Ascending aorta (tissue), 2 donors: ENCODE measurements around the gene CCDC28A. TPM values are rescaled to one million over a fixed set of nuclear protein-coding genes. Genes with fewer than 3 reads are reported as not detected.

Experiments used
- DNase-seq, 2 donors: peaks; one replicate each; pipeline ENCODE4 v3.0.0-alpha.2; 2019; ENCODE audit warnings: low spot score in 2 of 2
- H3K27ac ChIP-seq, 2 donors: fragments of 200-600 bp; sonication (generic); one replicate each; pipeline ENCODE4 v1.5.1; 2016 to 2017; ENCODE audit warnings: mild to moderate bottlenecking in 1 of 2
- H3K27me3 ChIP-seq: fragments of 200-600 bp; sonication (generic); one replicate; pipeline ENCODE4 v1.5.1; 2017
- H3K36me3 ChIP-seq, 2 donors: fragments of 200-600 bp; sonication (generic); one replicate each; pipeline ENCODE4 v1.5.1; 2016
- H3K4me1 ChIP-seq, 2 donors: fragments of 200-600 bp; sonication (generic); one replicate each; pipeline ENCODE4 v1.5.1; 2016 to 2017; ENCODE audit warnings: mild to moderate bottlenecking in 1 of 2
- H3K4me3 ChIP-seq, 2 donors: fragments of 200-600 bp; sonication (generic); one replicate each; pipeline ENCODE4 v1.5.1; 2016 to 2017; ENCODE audit warnings: mild to moderate bottlenecking in 1 of 2
- H3K9me3 ChIP-seq, 2 donors: fragments of 200-600 bp; sonication (generic); one replicate each; pipeline ENCODE4 v1.5.1; 2016
- intact Hi-C: fragments of 100-400 bp; cut with DNase I; formaldehyde crosslinking; loops from one replicate; pipeline ENCODE4 v1.15.1; 2023
- total RNA-seq: library from RNA; depleted of rRNA; stranded (reverse); fragments of >200 nt; gene quantifications from one replicate; pipeline ENCODE4 v1.1.0, GENCODE V29; 2016
- TF ChIP-seq, protein P1 (sequence below), 3 experiments: fragments of 200-600 bp in 2 of 3; fragments of 450-650 bp in 1 of 3; sonication (generic) in 2 of 3; IDR thresholded peaks; one replicate each; pipeline ENCODE4 v1.5.1; 2016 to 2019; ENCODE audit warnings: antibody characterized with exemption in 3 of 3, mild to moderate bottlenecking in 1 of 3, moderate library complexity in 1 of 3

CCDC28A gene
- total RNA-seq, 1 donor from 2014 or later = 0.32 TPM

DNA sequence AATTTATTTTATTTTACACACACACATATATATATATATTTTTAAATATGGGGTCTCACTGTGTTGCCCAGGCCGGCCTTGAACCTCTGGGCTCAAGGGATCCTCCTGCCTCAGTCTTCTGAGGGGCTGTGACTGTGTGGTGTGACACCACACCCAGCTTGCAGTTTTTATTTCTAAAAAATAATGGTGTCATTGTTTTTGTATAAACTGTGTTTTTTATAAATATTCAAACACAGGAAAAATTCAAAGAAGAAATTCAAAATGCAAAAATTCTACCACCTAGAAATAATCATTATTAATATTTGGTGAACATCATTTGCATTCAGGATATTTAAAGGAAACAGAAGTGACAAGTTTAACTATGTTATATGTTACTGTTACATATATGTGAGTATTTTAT is 3.1 kb downstream of the CCDC28A start:
- H3K4me1 ChIP-seq = peaks cover 0 to 17% of the 10 kb centered on the region in 2 donors
- intact Hi-C loops = loop anchor here (10.0 kb wide), 1 partner anchor 372 kb away; the partner anchor contains the start of gene HEBP2
- peaks cover 8 to 39% of the 10 kb centered on the region in 2 donors for H3K36me3 ChIP-seq
- DNase-seq = no peak
- TF ChIP-seq, protein P1, sequence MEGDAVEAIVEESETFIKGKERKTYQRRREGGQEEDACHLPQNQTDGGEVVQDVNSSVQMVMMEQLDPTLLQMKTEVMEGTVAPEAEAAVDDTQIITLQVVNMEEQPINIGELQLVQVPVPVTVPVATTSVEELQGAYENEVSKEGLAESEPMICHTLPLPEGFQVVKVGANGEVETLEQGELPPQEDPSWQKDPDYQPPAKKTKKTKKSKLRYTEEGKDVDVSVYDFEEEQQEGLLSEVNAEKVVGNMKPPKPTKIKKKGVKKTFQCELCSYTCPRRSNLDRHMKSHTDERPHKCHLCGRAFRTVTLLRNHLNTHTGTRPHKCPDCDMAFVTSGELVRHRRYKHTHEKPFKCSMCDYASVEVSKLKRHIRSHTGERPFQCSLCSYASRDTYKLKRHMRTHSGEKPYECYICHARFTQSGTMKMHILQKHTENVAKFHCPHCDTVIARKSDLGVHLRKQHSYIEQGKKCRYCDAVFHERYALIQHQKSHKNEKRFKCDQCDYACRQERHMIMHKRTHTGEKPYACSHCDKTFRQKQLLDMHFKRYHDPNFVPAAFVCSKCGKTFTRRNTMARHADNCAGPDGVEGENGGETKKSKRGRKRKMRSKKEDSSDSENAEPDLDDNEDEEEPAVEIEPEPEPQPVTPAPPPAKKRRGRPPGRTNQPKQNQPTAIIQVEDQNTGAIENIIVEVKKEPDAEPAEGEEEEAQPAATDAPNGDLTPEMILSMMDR (IDR thresholded peaks at IDR 0.05) = no peak
- no peaks in the 10 kb centered on the region for H3K9me3 ChIP-seq
- no peaks in the 10 kb centered on the region for H3K27me3 ChIP-seq
- H3K27ac ChIP-seq = no peak overlapping the region
- no peak overlapping the region for H3K4me3 ChIP-seq

DNA sequence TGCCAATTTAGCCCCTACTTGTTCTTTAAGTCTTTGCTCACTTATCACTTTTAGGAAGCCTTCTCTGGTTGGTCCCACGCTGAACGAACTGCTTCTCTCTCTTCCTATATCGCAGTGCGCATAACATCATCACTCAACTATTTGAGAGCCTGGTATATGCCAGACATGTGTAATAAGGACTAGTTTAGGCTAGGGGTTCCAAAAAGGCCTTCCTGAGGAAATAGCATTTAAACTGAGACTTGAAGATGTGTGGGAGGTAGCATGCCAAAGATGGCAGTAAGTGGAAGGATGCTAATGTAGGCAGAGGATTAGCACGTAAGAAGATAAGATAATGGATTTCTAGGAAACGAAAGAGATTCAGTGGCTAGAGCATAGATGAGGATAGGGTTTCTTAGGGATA is 4.8 kb downstream of the CCDC28A start:
- no peak for DNase-seq
- no peak overlapping the region for H3K4me3 ChIP-seq
- no peaks in the 10 kb centered on the region for H3K9me3 ChIP-seq
- intact Hi-C loops = loop anchor here (10.0 kb wide), 1 partner anchor 374 kb away; the partner anchor contains the start of gene HEBP2
- H3K27me3 ChIP-seq = no peaks in the 10 kb centered on the region
- TF ChIP-seq, protein P1 (IDR thresholded peaks at IDR 0.05) = no peak
- H3K27ac ChIP-seq = no peak overlapping the region
- H3K36me3 ChIP-seq = peaks cover 17 to 46% of the 10 kb centered on the region in 2 donors
- peaks cover 0 to 11% of the 10 kb centered on the region in 2 donors for H3K4me1 ChIP-seq

DNA sequence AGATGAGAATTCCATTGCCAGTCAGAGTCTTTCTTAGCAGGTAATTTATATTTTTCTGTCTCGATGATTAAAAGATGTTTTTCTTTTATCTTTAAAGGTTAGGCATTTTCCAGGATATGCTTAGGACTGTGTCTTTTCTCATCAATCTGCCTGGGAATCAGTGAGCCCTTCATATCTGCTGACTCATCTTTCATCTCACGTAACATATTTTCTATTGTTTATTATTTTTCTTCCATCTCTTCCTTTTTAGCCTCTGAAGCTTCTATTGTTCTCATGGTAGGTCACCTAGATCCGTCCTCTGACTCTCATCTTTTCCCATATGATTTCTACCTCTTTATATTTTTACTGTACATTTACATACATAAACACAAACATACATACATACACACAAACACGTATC is 8.7 kb downstream of the CCDC28A start:
- TF ChIP-seq, protein P1 (IDR thresholded peaks at IDR 0.05) = no peak
- DNase-seq = no peak
- H3K27me3 ChIP-seq = no peaks in the 10 kb centered on the region
- H3K4me1 ChIP-seq = no peaks in the 10 kb centered on the region
- no peaks in the 10 kb centered on the region for H3K9me3 ChIP-seq
- no peak overlapping the region for H3K4me3 ChIP-seq
- H3K36me3 ChIP-seq = peaks cover 27 to 39% of the 10 kb centered on the region in 2 donors
- intact Hi-C loops = no loop called here
- no peak overlapping the region for H3K27ac ChIP-seq

DNA sequence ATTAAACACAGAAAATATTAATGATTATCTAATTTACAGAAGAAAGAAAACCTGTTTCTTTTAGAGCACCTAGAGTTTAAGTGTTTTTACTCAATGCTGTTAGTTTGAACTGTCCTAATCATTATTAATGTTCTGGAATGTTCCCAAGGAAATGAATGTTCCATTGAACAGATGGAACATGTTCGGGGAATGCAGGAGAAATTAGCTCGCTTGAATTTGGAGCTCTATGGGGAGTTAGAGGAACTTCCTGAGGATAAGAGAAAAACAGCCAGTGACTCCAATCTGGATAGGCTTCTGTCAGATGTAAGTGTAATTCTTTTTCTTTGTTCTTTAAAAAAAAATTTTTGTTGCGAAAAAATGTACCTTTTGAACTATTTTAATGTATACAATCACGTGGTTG is 11.5 kb downstream of the CCDC28A start:
- TF ChIP-seq, protein P1 (IDR thresholded peaks at IDR 0.05) = no peak
- Histone ChIP-seq H3K27ac (no peak overlapping the region), H3K27me3 (no peaks in the 10 kb centered on the region), H3K4me1 (no peaks in the 10 kb centered on the region), H3K4me3 (no peak overlapping the region), H3K36me3 (peaks cover 32 to 40% of the 10 kb centered on the region in 2 donors), H3K9me3 (no peaks in the 10 kb centered on the region)
- no peak for DNase-seq
- intact Hi-C loops = no loop called here

DNA sequence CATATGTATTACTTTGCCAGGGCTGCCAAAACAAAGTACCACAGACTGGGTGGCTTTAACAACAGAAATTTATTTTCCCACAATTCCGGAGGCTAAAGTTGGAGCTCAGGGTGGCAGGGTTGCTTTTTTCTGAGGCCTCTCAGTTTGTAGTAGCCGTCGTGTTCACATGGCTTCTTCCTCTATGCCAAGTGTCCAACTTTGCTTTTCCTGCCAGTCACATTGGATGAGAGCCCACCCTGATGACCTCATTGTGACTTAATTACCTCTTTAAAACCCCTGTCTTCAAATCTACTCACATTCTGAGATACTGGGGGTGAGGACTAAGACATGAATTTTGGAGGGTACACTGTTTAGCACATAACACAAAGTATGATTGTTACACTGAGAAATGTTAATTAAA is 12.4 kb downstream of the CCDC28A start:
- intact Hi-C loops = no loop called here
- peaks cover 35 to 47% of the 10 kb centered on the region in 2 donors for H3K36me3 ChIP-seq
- no peak overlapping the region for H3K4me3 ChIP-seq
- H3K27me3 ChIP-seq = no peaks in the 10 kb centered on the region
- no peaks in the 10 kb centered on the region for H3K4me1 ChIP-seq
- H3K27ac ChIP-seq = no peak overlapping the region
- H3K9me3 ChIP-seq = no peaks in the 10 kb centered on the region
- DNase-seq = no peak
- TF ChIP-seq, protein P1 (IDR thresholded peaks at IDR 0.05) = no peak

DNA sequence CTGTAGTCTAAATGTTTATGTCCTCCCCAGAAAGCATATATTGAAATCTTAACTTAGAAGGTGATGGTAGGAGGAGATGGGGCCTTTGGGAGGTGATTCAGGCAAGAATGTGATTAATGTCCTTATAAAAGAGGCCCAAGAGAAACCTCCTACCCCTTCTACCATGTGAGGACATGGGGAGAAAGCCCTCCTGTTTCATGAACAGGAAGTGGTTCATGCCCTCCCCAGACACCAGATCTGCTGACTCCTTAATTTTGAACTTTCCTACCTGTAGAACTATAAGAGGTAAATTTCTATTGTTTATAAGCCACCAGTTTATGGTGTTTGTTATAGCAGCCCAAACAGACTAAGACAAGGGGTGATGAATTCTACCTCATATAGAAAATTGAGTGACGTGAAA is 13.6 kb downstream of the CCDC28A start:
- DNase-seq = no peak
- H3K36me3 ChIP-seq = peaks cover 35 to 49% of the 10 kb centered on the region in 2 donors
- H3K4me1 ChIP-seq = no peaks in the 10 kb centered on the region
- no peaks in the 10 kb centered on the region for H3K9me3 ChIP-seq
- intact Hi-C loops = no loop called here
- TF ChIP-seq, protein P1 (IDR thresholded peaks at IDR 0.05) = no peak
- H3K27ac ChIP-seq = no peak overlapping the region
- no peak overlapping the region for H3K4me3 ChIP-seq
- H3K27me3 ChIP-seq = no peaks in the 10 kb centered on the region
